ENCODE measurements around the gene APBB2.

Gene APBB2

GRCh38 chr4:40897557-40898203 lies 316.7 kb downstream of the APBB2 start:
- no peak overlapping the region for H3K4me3 ChIP-seq (ENCODE audit: low read depth, low read length)
- peak; percentile 90 for TF ChIP-seq CTCF (IDR thresholded peaks at IDR 0.05; ENCODE audit: low read depth, low read length)
- TF ChIP-seq MYC (IDR thresholded peaks at IDR 0.05; ENCODE audit: low read depth, low read length): no peak
- DNase-seq (ENCODE audit: low read depth): peak; percentile 77

GRCh38 chr4:40890764-40891163 lies 323.6 kb downstream of the APBB2 start:
- TF ChIP-seq CTCF (IDR thresholded peaks at IDR 0.05; ENCODE audit: low read depth, low read length) (no peak), POLR2A (IDR thresholded peaks at IDR 0.05; ENCODE audit: extremely low read depth, insufficient read length) (no peak), MAX (IDR thresholded peaks at IDR 0.05; ENCODE audit: low read depth, low read length) (no peak), MYC (IDR thresholded peaks at IDR 0.05; ENCODE audit: low read depth, low read length) (no peak)
- no peak for DNase-seq (ENCODE audit: low read depth)
- no peak overlapping the region for H3K4me3 ChIP-seq (ENCODE audit: low read depth, low read length)

GRCh38 chr4:40890199-40890598 lies 324.1 kb downstream of the APBB2 start:
- TF ChIP-seq MAX (IDR thresholded peaks at IDR 0.05; ENCODE audit: low read depth, low read length) (no peak), MYC (IDR thresholded peaks at IDR 0.05; ENCODE audit: low read depth, low read length) (no peak), POLR2A (IDR thresholded peaks at IDR 0.05; ENCODE audit: extremely low read depth, insufficient read length) (no peak), CTCF (IDR thresholded peaks at IDR 0.05; ENCODE audit: low read depth, low read length) (no peak)
- DNase-seq (ENCODE audit: low read depth): no peak

GRCh38 chr4:40888933-40889332 lies 325.4 kb downstream of the APBB2 start:
- H3K4me3 ChIP-seq (ENCODE audit: low read depth, low read length): no peak overlapping the region
- TF ChIP-seq POLR2A (IDR thresholded peaks at IDR 0.05; ENCODE audit: extremely low read depth, insufficient read length) (no peak), CTCF (IDR thresholded peaks at IDR 0.05; ENCODE audit: low read depth, low read length) (no peak), MYC (IDR thresholded peaks at IDR 0.05; ENCODE audit: low read depth, low read length) (no peak), MAX (IDR thresholded peaks at IDR 0.05; ENCODE audit: low read depth, low read length) (no peak)
- DNase-seq (ENCODE audit: low read depth): no peak

More at GRCh38 chr4:40890199-40890598, 324.1 kb downstream of the APBB2 start:
- no peak overlapping the region for H3K4me3 ChIP-seq (ENCODE audit: low read depth, low read length)

GRCh38 chr4:40887764-40888131 lies 326.6 kb downstream of the APBB2 start:
- TF ChIP-seq POLR2A (IDR thresholded peaks at IDR 0.05; ENCODE audit: extremely low read depth, insufficient read length): no peak
- no peak overlapping the region for H3K4me3 ChIP-seq (ENCODE audit: low read depth, low read length)
- DNase-seq (ENCODE audit: low read depth): peak; percentile 26

- TF ChIP-seq POLR2A (IDR thresholded peaks at IDR 0.05; ENCODE audit: extremely low read depth, insufficient read length) (no peak), MAX (IDR thresholded peaks at IDR 0.05; ENCODE audit: low read depth, low read length) (no peak), MYC (IDR thresholded peaks at IDR 0.05; ENCODE audit: low read depth, low read length) (no peak), CTCF (IDR thresholded peaks at IDR 0.05; ENCODE audit: low read depth, low read length) (no peak)
- DNase-seq (ENCODE audit: low read depth): no peak
- H3K4me3 ChIP-seq (ENCODE audit: low read depth, low read length): no peak overlapping the region
Observed at GRCh38 chr4:40886931-40887763, 327.2 kb downstream of the APBB2 start.

Data from NB4 (cell line).